ENCODE results near the gene IFNL1. TPM values are rescaled to one million over a fixed set of nuclear protein-coding genes. Genes with fewer than 3 reads are reported as not detected.

IFNL1 gene
- total RNA-seq (not detected), polyA plus RNA-seq (4.6 TPM)

DNA sequence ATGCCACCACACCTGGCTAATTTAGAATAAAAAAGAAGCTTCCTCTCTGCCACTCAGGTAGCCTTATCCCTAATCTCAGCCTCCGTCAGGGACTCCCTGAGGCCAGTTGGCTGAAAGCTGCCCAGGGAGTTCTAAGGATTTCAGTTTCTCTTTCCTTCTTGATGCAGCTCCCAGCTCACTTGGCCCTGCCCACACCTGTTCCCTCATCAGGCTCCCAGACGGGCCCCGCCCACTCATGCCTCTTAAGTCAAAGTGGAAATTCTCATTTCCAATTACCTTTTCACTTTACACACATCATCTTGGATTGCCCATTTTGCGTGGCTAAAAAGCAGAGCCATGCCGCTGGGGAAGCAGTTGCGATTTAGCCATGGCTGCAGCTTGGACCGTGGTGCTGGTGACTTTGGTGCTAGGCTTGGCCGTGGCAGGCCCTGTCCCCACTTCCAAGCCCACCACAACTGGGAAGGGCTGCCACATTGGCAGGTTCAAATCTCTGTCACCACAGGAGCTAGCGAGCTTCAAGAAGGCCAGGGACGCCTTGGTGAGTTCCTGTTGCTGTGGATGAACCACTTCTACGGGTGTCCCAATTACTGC is at the start of gene IFNL1:
Gene IFNL1 (plus strand): TSS at position 353 of the 591 bp plus-strand sequence. CDS start 15 bp downstream, at position 368.
- no peaks in the 10 kb centered on the region for H3K36me3 ChIP-seq (ENCODE audit: insufficient read depth, low read length)
- H3K9me3 Mint-ChIP-seq, result no peaks in the 10 kb centered on the region
- DNase-seq, result peak in 1 of 5 donors; percentile 19
- peaks cover 19% of the 10 kb centered on the region for H3K4me1 ChIP-seq (ENCODE audit: insufficient read depth, low read length)
- POLR2A ChIA-PET, result interaction anchor here (1.1 kb wide), 1 partner anchor 46 kb away, joined by 3 read pairs; the partner anchor contains the start of gene SAMD4B
- peaks cover 0 to 1% (median 0%) of the 10 kb centered on the region in 3 donors for H3K36me3 Mint-ChIP-seq
- CTCF ChIA-PET, result interaction anchor here (1.3 kb wide), 1 partner anchor 32 kb away, joined by 4 read pairs; no protein-coding TSS in a partner anchor
- peak within 1 kb of the TSS in 7 of 8 donors; percentile 47 to 86 (median 74) for H3K27ac Mint-ChIP-seq
- H3K27ac ChIP-seq (ENCODE audit: low read depth, low read length), result no peak within 1 kb of the TSS
- no peaks in the 10 kb centered on the region for H3K27me3 Mint-ChIP-seq
- H3K4me3 ChIP-seq (ENCODE audit: low read length), result no peak within 1 kb of the TSS
- no peaks in the 10 kb centered on the region for H3K27me3 ChIP-seq (ENCODE audit: insufficient read depth, low read length, poor library complexity, severe bottlenecking)
- peak within 1 kb of the TSS in 6 of 7 donors; percentile 24 to 71 (median 54) for H3K4me3 Mint-ChIP-seq
- H3K4me1 Mint-ChIP-seq, result peaks cover 28 to 41% (median 30%) of the 10 kb centered on the region in 3 donors
- H3K9me3 ChIP-seq (ENCODE audit: low read length), result no peaks in the 10 kb centered on the region

DNA sequence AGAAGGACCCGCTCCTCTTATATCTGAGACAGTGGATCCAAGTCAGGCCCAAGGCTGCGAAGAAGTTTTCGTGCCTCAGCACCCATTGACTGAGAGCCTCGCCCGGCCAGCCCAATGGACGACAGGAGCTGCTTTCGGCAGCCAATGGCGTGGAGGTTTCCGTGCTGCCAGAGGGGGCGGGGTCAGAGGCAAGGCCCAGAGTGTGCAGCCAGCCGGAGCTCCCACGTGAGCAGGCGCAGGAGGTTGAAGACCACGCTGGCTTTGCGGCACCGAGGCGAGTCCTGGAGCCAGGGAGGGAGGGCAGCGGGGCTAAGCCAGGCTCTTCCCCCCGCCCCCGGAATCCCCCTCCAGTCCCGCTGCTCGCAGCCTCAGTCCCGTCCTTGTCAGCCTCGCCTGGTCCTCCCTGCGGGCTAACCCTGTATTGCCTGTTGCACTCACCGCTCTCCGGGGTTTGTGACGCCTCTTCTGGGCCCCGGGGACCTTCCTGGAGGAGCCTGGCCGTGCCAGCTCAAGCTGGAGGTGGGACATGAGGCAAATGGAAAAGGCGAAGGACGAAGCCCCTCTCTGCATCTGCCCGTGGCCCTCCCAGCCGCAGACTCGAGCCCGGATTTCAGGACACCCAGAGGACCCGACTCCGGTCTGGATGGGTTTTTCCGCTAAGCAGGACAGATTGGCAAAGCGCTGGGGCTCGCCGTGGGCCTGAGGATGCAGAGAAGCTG is 49.1 kb upstream of the IFNL1 start:
- no peak overlapping the region for H3K4me3 ChIP-seq (ENCODE audit: low read length)

DNA sequence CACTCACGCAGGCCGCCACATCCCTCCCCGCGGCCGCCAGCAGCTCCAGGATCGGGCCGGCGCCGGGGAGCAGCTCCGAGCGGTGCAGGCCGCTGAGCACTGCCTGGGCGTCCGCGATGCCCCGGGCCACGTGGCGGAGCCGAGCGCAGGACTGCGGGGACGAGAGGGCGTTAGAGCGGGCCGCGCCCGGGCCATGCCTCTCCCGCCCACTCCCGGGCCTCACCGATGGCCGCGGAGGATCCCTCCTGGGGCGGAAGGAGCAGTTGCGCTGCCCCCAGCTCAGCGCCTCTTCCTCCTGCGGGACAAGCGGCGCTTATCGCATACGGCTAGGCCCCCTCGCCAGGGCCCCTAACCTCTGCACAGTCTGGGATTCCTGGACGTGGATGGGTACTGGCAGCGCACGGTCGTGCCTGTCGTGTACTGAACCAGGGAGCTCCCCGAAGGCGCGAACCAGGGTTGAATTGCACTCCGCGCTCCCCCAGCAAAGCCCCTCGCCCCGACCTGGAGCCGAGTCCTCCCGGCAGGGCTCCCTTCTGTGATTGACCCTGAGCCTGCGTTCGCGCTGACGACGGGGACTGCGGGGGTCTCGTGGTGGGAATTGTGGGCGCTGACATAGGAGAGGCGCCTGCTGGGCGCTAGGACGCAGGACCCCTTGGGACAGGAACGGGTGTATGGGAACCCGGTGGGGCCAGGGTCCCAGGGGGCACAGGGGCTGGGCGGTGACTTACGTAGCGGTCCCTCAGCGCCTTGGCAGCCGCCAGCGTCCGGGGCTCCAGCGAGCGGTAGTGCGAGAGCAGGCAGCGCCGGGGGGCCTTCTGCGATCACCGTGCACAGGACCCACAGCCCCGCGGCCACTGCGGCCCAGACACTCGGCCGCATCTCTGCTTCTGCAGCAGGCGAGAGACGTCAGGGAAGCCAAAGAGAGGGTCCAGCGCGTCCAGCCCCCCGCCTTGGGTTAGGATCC is 48.2 kb upstream of the IFNL1 start:
- no peak overlapping the region for H3K4me3 ChIP-seq (ENCODE audit: low read length)
- no peak overlapping the region for H3K27ac Mint-ChIP-seq
- H3K4me1 ChIP-seq (ENCODE audit: insufficient read depth, low read length), result no peaks in the 10 kb centered on the region
- H3K9me3 ChIP-seq (ENCODE audit: low read length), result no peaks in the 10 kb centered on the region
- no peaks in the 10 kb centered on the region for H3K9me3 Mint-ChIP-seq
- peaks cover 0 to 11% (median 5%) of the 10 kb centered on the region in 3 donors for H3K4me1 Mint-ChIP-seq
- no peak for DNase-seq
- ChIA-PET CTCF (interaction anchor here (0.6 to 1.2 kb wide), 2 partner anchors 13 to 544 kb away, joined by 3 read pairs; no protein-coding TSS in a partner anchor), POLR2A (no interaction called here)
- no peak overlapping the region for H3K27ac ChIP-seq (ENCODE audit: low read depth, low read length)
- no peaks in the 10 kb centered on the region for H3K36me3 ChIP-seq (ENCODE audit: insufficient read depth, low read length)
- peaks cover 7 to 8% of the 10 kb centered on the region in 2 donors for H3K27me3 Mint-ChIP-seq
- peaks cover 0 to 1% (median 0%) of the 10 kb centered on the region in 3 donors for H3K36me3 Mint-ChIP-seq
- H3K4me3 Mint-ChIP-seq, result peak overlapping the region in 1 of 7 donors; percentile 71
- H3K27me3 ChIP-seq (ENCODE audit: insufficient read depth, low read length, poor library complexity, severe bottlenecking), result no peaks in the 10 kb centered on the region

More for the DNA sequence above, 49.1 kb upstream of the IFNL1 start:
- peak overlapping the region in 5 of 7 donors; percentile 57 to 71 (median 63) for H3K4me3 Mint-ChIP-seq
- H3K9me3 Mint-ChIP-seq, result no peaks in the 10 kb centered on the region
- DNase-seq, result peak in 2 of 5 donors; percentile 20 to 60
- ChIA-PET POLR2A (no interaction called here), CTCF (interaction anchor here (1.2 kb wide), 1 partner anchor 12 kb away, joined by 3 read pairs; no protein-coding TSS in a partner anchor)
- H3K9me3 ChIP-seq (ENCODE audit: low read length), result no peaks in the 10 kb centered on the region
- peaks cover 0 to 6% (median 5%) of the 10 kb centered on the region in 3 donors for H3K4me1 Mint-ChIP-seq
- no peaks in the 10 kb centered on the region for H3K36me3 ChIP-seq (ENCODE audit: insufficient read depth, low read length)
- peak overlapping the region in 2 of 8 donors; percentile 47 to 57 for H3K27ac Mint-ChIP-seq
- no peak overlapping the region for H3K27ac ChIP-seq (ENCODE audit: low read depth, low read length)
- H3K36me3 Mint-ChIP-seq, result peaks cover 0 to 1% (median 0%) of the 10 kb centered on the region in 3 donors
- no peaks in the 10 kb centered on the region for H3K4me1 ChIP-seq (ENCODE audit: insufficient read depth, low read length)
- peaks cover 7 to 8% of the 10 kb centered on the region in 2 donors for H3K27me3 Mint-ChIP-seq
- no peaks in the 10 kb centered on the region for H3K27me3 ChIP-seq (ENCODE audit: insufficient read depth, low read length, poor library complexity, severe bottlenecking)

DNA sequence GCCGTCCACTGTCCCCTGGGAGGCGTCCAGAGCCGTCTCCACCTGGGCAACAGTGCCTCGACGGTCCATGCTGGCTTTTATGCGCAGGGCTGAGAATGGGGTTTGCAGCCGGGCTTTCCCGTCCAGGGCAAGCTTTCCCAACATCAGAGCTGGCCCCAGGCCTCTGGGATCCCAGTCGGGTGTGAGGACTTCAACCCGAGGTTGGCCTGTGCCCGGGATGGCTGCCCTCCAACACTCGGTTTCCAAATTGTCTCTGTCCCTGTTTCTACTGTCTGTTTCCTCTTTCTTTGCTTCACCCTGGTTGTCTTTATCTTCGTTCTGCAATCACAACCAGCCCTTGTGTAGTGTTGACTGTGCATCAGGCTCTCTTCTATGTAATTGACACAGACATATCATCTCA is 47.4 kb upstream of the IFNL1 start, which contains the start of gene IFNL4:
Gene IFNL4 (minus strand): TSS at position 51 of the 400 bp plus-strand sequence.
- CTCF ChIA-PET, result no interaction called here
- Histone ChIP-seq H3K4me1 (ENCODE audit: insufficient read depth, low read length) (no peaks in the 10 kb centered on the region), H3K27ac (ENCODE audit: low read depth, low read length) (no peak within 1 kb of the TSS), H3K4me3 (ENCODE audit: low read length) (no peak within 1 kb of the TSS), H3K36me3 (ENCODE audit: insufficient read depth, low read length) (no peaks in the 10 kb centered on the region), H3K27me3 (ENCODE audit: insufficient read depth, low read length, poor library complexity, severe bottlenecking) (no peaks in the 10 kb centered on the region), H3K9me3 (ENCODE audit: low read length) (no peaks in the 10 kb centered on the region)
- Mint-ChIP-seq H3K36me3 (peaks cover 0 to 1% (median 0%) of the 10 kb centered on the region in 3 donors), H3K4me1 (peaks cover 0 to 11% (median 5%) of the 10 kb centered on the region in 3 donors), H3K9me3 (no peaks in the 10 kb centered on the region), H3K27ac (no peak within 1 kb of the TSS), H3K4me3 (peak within 1 kb of the TSS in 4 of 7 donors; percentile 15 to 74 (median 36)), H3K27me3 (peaks cover 4 to 8% of the 10 kb centered on the region in 2 donors)
- POLR2A ChIA-PET, result no interaction called here
- no peak for DNase-seq

DNA sequence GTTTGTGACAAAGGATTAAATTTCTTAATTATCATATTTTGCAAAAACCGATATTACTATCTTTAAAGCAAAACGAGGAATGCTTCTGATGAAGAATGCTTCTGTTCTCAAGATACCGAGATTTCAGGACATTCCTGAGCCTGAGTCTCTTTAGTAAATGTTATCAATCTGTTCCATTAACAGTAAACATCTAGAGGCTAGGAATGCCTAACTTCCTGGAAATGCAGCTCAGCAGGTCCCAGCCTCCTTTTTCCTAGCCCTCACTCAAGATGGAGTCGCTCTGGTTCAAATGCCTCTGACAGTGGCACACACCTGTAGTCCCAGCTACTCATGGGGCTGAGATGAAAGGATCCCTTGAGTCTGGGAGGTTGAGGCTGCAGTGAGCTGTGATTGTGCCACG is 45.1 kb upstream of the IFNL1 start:
- Histone ChIP-seq H3K27me3 (ENCODE audit: insufficient read depth, low read length, poor library complexity, severe bottlenecking) (no peaks in the 10 kb centered on the region), H3K36me3 (ENCODE audit: insufficient read depth, low read length) (no peaks in the 10 kb centered on the region), H3K27ac (ENCODE audit: low read depth, low read length) (no peak overlapping the region), H3K9me3 (ENCODE audit: low read length) (no peaks in the 10 kb centered on the region), H3K4me3 (ENCODE audit: low read length) (no peak overlapping the region), H3K4me1 (ENCODE audit: insufficient read depth, low read length) (no peaks in the 10 kb centered on the region)
- H3K9me3 Mint-ChIP-seq, result no peaks in the 10 kb centered on the region
- DNase-seq, result no peak
- no peak overlapping the region for H3K4me3 Mint-ChIP-seq
- H3K27ac Mint-ChIP-seq, result no peak overlapping the region
- peaks cover 4 to 8% of the 10 kb centered on the region in 2 donors for H3K27me3 Mint-ChIP-seq
- CTCF ChIA-PET, result interaction anchor here (1.0 kb wide), 1 partner anchor 13 kb away, joined by 3 read pairs; no protein-coding TSS in a partner anchor
- peaks cover 0 to 1% (median 0%) of the 10 kb centered on the region in 3 donors for H3K36me3 Mint-ChIP-seq
- H3K4me1 Mint-ChIP-seq, result peaks cover 0 to 11% (median 5%) of the 10 kb centered on the region in 3 donors
- POLR2A ChIA-PET, result no interaction called here

DNA sequence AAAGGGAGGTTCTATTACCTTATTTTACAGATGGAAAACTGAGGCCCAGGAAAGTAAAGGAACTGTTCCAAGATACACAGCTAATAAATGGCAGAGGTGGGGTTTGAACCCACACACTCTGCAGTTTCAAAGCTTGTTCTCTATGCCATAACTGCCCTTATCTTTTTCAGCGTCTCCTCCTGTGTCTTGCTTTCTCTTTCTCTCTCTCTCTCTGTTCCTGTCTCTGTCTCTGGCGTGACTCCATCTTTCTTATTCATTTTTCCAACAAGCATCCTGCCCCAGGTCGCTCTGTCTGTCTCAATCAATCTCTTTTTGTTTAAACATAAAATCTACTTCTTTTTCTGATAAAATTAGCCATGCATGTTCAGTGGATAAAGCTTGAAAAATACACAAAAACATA is 44.4 kb upstream of the IFNL1 start:
- Mint-ChIP-seq H3K4me3 (no peak overlapping the region), H3K4me1 (peaks cover 0 to 11% (median 4%) of the 10 kb centered on the region in 3 donors), H3K9me3 (no peaks in the 10 kb centered on the region), H3K27ac (peak overlapping the region in 2 of 8 donors; percentile 0 to 64), H3K27me3 (peaks cover 8% of the 10 kb centered on the region in 2 donors), H3K36me3 (peaks cover 0 to 1% (median 0%) of the 10 kb centered on the region in 3 donors)
- Histone ChIP-seq H3K4me1 (ENCODE audit: insufficient read depth, low read length) (no peaks in the 10 kb centered on the region), H3K27me3 (ENCODE audit: insufficient read depth, low read length, poor library complexity, severe bottlenecking) (no peaks in the 10 kb centered on the region), H3K36me3 (ENCODE audit: insufficient read depth, low read length) (no peaks in the 10 kb centered on the region), H3K9me3 (ENCODE audit: low read length) (no peaks in the 10 kb centered on the region), H3K27ac (ENCODE audit: low read depth, low read length) (no peak overlapping the region), H3K4me3 (ENCODE audit: low read length) (no peak overlapping the region)
- ChIA-PET CTCF (no interaction called here), POLR2A (no interaction called here)
- DNase-seq, result no peak

DNA sequence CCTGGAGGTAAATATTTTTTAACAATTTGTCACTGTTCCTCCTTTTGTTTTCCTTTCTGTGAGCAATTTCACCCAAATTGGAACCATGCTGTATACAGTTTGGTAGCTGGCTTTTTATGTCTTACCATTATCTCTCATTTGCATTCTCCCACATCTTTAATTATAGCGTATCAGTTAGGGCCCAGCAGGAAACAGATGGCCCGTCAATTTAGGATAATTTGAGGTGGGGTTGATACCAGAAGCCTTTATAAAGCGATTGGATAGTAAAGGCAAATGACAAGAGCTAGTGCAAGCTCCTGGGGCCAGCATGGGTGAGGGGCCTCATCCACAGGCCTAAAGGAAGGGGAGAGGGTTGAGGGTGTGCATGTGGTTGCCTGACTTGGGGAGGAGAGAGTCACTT is 43.7 kb upstream of the IFNL1 start:
- ChIA-PET POLR2A (no interaction called here), CTCF (no interaction called here)
- H3K36me3 ChIP-seq (ENCODE audit: insufficient read depth, low read length), result no peaks in the 10 kb centered on the region
- H3K4me1 ChIP-seq (ENCODE audit: insufficient read depth, low read length), result no peaks in the 10 kb centered on the region
- peaks cover 0 to 1% (median 0%) of the 10 kb centered on the region in 3 donors for H3K36me3 Mint-ChIP-seq
- peaks cover 6 to 9% of the 10 kb centered on the region in 2 donors for H3K27me3 Mint-ChIP-seq
- no peak overlapping the region for H3K27ac Mint-ChIP-seq
- H3K4me3 Mint-ChIP-seq, result no peak overlapping the region
- no peak overlapping the region for H3K27ac ChIP-seq (ENCODE audit: low read depth, low read length)
- H3K9me3 Mint-ChIP-seq, result no peaks in the 10 kb centered on the region
- H3K27me3 ChIP-seq (ENCODE audit: insufficient read depth, low read length, poor library complexity, severe bottlenecking), result no peaks in the 10 kb centered on the region
- no peak overlapping the region for H3K4me3 ChIP-seq (ENCODE audit: low read length)
- H3K9me3 ChIP-seq (ENCODE audit: low read length), result no peaks in the 10 kb centered on the region
- peaks cover 0 to 8% (median 0%) of the 10 kb centered on the region in 3 donors for H3K4me1 Mint-ChIP-seq
- DNase-seq, result no peak

Measured in CD8-positive, alpha-beta memory T cell (primary cell).